K562 (cell line): ENCODE results near the gene C19orf47. TPM values are rescaled to one million over a fixed set of nuclear protein-coding genes. Genes with fewer than 3 reads are reported as not detected.

Experiments
- MGA ChIP-seq: fragments of 450-650 bp; IDR thresholded peaks from 2 replicates; pipeline ENCODE4 v1.6.1; 2016; ENCODE audit warnings: mild to moderate bottlenecking, moderate library complexity
- MNT ChIP-seq, 2 experiments: fragments of 450-650 bp; conservative IDR thresholded peaks; 2 replicates each; pipeline ENCODE4 v1.6.1; 2017; ENCODE audit warnings: mild to moderate bottlenecking in 2 of 2, moderate library complexity in 2 of 2
- ZBTB40 ChIP-seq, 2 experiments: fragments of 450-650 bp in 1 of 2; sonication (generic) in 1 of 2; formaldehyde crosslinking in 1 of 2; IDR thresholded peaks; 2 replicates each; pipeline versions ENCODE4 v1.7.1 to v1.9.0; 2016 to 2022; ENCODE audit warnings: inconsistent platforms in 1 of 2, mild to moderate bottlenecking in 1 of 2, missing genetic modification reagents in 1 of 2
- polyA plus RNA-seq, 8 experiments: library from polyadenylated mRNA; depleted of rRNA in 4 of 8; stranded (reverse) in 5 of 8; unstranded in 3 of 8; fragments of >200 nt; fragmentation: Nextera tagmentation in 2 of 8; fragmentation: Illumina TruSeq in 1 of 8; extraction: Ambion mirVana in 2 of 8; extraction: Trizol in 1 of 8; gene quantifications; 2 replicates each; pipeline versions ENCODE4 v1.2.1 to v1.2.3, GENCODE V29; 2011 to 2014; ENCODE audit warnings: inconsistent platforms in 1 of 8, missing spikeins in 1 of 8
- total RNA-seq, 7 experiments: library from RNA; depleted of rRNA in 6 of 7; stranded (reverse); fragments of >200 nt in 6 of 7; fragmentation: Illumina TruSeq in 2 of 7; extraction: Trizol in 2 of 7; gene quantifications; 2 replicates each; pipeline versions ENCODE4 v1.2.1 to v1.2.3, GENCODE V29; 2011 to 2021; ENCODE audit warnings: low replicate concordance in 1 of 7

C19orf47 gene
- total and polyA plus RNA-seq, 9 of the 15 experiments (the other 6 are each of a cell fraction or from before 2014, with no cell fraction given) = 0.08 to 26.1 (median 14.7) TPM

- peak; percentile 24; the same call in 1 of the 2 replicates for TF ChIP-seq MGA
- peak in 1 of 2 experiments; percentile 16; a peak in 1 of 4 replicates for TF ChIP-seq MNT (conservative IDR thresholded peaks at IDR 0.05)
- TF ChIP-seq ZBTB40 (IDR thresholded peaks at IDR 0.05) = 0 out of 2 replicates have a peak, but pooled peaks have one; percentile 5
- TF ChIP-seq ZBTB40 (CRISPR knock-in tag; IDR thresholded peaks at IDR 0.05) = no peak
- TF ChIP-seq, all 486 proteins: peak for 10
Observed at GRCh38 chr19:40272261-40272660, 75.9 kb downstream of the C19orf47 start (continued).
